ENCODE data around the gene PRRG4.
"Not testable (repeated sequence)": the region's sequence is repeated elsewhere in the genome, so short reads cannot be mapped to it uniquely, and the experiment has no call there.

The PRRG4 gene

DNA sequence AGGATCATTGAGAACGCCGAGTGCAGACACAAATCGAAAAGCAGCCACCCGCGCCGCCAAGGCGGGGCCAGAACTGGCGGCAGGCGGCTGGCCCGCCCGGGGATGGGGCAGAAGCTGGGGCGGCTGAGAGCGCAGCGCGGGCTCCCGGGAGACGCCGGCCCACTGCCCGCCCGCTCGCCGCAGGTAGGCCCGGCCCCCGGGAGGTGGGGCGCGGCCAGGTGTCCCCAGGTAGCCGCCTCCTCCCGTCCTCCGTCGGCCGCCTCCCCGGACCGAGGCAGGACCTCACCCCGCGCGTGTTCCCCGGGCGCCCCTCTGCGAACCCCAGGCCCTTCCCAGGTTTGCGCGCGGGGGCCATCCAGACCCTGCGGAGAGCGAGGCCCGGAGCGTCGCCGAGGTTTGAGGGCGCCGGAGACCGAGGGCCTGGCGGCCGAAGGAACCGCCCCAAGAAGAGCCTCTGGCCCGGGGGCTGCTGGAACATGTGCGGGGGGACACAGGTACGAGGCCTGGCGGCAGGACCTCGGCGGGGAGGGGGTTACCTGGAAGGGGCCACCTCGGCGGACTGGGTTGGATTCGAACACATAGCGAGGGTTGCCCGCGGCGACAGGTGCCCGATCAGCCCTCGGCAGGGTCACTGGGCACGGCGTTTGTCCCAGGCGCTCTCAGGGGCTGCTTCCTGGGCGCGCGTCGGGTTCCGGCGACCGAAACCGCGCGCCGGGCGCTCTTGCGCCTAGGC is at the start of gene PRRG4:
Gene PRRG4, plus strand, starts transcription at position 248 of the 733 bp plus-strand sequence. CDS start 603 bp downstream, outside the sequence.
- peak within 1 kb of the TSS; percentile 59 for H3K4me3 ChIP-seq (ENCODE audit: low read length)
- DNase-seq (ENCODE audit: low read depth) = no peak
- TF ChIP-seq, protein P1, sequence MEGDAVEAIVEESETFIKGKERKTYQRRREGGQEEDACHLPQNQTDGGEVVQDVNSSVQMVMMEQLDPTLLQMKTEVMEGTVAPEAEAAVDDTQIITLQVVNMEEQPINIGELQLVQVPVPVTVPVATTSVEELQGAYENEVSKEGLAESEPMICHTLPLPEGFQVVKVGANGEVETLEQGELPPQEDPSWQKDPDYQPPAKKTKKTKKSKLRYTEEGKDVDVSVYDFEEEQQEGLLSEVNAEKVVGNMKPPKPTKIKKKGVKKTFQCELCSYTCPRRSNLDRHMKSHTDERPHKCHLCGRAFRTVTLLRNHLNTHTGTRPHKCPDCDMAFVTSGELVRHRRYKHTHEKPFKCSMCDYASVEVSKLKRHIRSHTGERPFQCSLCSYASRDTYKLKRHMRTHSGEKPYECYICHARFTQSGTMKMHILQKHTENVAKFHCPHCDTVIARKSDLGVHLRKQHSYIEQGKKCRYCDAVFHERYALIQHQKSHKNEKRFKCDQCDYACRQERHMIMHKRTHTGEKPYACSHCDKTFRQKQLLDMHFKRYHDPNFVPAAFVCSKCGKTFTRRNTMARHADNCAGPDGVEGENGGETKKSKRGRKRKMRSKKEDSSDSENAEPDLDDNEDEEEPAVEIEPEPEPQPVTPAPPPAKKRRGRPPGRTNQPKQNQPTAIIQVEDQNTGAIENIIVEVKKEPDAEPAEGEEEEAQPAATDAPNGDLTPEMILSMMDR (conservative IDR thresholded peaks at IDR 0.05; ENCODE audit: low read depth, low read length) = no peak

DNA sequence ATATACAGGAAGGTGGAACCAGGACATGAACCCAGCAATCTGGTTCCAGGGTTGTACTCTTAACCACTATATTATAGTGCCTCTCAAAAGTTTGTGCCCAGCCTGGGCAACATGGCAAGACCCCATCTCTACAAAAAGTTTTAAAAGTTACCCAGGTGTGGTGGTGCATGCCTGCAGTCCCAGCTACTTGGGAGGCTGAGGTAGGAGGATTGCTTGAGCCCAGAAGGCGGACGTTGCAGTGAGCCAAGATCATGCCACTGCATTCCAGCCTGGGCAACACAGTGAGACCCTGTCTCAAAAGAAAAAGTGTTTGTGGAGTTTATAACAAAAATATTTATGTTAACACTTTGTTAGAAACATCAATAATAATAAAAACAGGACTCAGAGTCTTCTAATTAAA is 48.9 kb upstream of the PRRG4 start:
- not testable (repeated sequence) for H3K4me3 ChIP-seq (ENCODE audit: low read length); DNase-seq (ENCODE audit: low read depth)

DNA sequence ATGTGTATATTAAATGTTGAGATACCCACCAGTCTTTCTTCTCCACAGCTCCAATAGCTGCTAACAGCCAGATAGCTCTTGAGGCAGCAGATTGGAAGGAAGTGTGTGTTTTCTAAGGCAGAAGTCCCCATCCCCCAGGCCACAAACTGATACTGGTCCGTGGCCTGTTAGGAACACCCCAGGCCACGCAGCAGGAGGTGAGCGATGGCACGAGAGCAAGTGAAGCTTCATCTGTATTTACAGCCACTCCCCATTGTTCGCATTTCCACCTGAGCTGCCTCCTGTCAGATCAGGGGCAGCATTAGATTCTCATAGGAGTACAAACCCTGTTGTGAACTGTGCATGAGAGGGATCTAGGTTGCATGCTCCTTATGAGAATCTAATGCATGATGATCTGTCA is 48.0 kb upstream of the PRRG4 start:
- DNase-seq (ENCODE audit: low read depth) = no peak
- TF ChIP-seq, protein P1 (conservative IDR thresholded peaks at IDR 0.05; ENCODE audit: low read depth, low read length) = no peak
- no peak overlapping the region for H3K4me3 ChIP-seq (ENCODE audit: low read length)

DNA sequence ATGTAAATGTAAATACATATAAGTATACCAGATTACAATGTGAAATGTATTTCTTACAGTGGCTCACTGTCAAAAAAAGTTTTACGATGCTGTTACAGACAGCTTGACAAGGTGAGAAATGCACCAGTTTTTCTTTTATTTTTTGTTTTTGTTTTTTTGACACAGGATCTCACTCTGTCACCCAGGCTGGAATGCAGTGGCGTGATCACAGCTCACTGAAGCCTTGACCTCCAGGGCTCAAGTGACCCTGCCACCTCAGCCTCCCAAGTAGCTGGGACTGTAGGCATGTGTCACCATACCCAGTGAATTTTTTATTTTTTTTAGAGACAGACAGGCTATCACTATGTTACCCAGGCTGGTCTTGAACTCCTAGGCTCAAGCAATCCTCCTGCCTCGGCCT is 44.5 kb upstream of the PRRG4 start:
- no peak for DNase-seq (ENCODE audit: low read depth)
- TF ChIP-seq, protein P1 (conservative IDR thresholded peaks at IDR 0.05; ENCODE audit: low read depth, low read length) = no peak
- no peak overlapping the region for H3K4me3 ChIP-seq (ENCODE audit: low read length)

DNA sequence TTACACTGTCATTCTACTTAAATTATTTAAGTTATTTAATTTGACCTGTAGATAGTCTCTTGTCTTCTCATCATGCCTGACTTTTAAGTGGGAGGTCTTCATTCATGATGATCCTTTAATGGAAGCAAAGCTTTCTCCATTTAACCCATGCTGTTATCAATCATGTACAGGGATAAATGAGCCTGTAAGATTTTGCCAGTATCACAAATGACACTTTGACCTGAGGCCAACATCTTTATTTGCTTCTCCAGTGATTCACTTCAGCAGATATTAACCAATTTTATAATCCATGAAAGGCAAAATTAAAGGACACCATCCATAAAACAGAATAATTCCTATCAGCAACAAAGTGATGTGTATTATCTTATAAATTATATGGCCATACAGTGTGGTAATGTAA is 42.9 kb upstream of the PRRG4 start:
- no peak overlapping the region for H3K4me3 ChIP-seq (ENCODE audit: low read length)
- no peak for DNase-seq (ENCODE audit: low read depth)
- TF ChIP-seq, protein P1 (conservative IDR thresholded peaks at IDR 0.05; ENCODE audit: low read depth, low read length) = no peak

DNA sequence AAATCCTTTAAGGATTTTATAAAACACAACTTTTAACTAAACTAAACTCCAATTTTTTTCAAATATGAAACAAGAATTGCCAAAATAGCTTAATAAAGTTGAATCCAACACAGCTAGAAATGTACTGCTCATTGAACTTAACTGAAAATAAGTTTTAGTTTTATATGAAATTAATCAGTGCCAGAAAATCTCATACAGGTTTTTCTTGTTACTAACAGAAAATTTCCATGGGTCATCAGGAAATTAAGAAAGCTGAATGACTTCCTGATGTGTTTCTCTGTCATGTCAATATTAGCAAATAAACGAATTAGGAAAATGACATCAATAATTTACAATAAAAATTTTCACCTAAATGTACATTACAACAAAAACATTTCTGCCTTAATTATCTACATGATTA is 38.8 kb upstream of the PRRG4 start:
- TF ChIP-seq, protein P1 (conservative IDR thresholded peaks at IDR 0.05; ENCODE audit: low read depth, low read length) = no peak
- H3K4me3 ChIP-seq (ENCODE audit: low read length) = no peak overlapping the region
- no peak for DNase-seq (ENCODE audit: low read depth)

DNA sequence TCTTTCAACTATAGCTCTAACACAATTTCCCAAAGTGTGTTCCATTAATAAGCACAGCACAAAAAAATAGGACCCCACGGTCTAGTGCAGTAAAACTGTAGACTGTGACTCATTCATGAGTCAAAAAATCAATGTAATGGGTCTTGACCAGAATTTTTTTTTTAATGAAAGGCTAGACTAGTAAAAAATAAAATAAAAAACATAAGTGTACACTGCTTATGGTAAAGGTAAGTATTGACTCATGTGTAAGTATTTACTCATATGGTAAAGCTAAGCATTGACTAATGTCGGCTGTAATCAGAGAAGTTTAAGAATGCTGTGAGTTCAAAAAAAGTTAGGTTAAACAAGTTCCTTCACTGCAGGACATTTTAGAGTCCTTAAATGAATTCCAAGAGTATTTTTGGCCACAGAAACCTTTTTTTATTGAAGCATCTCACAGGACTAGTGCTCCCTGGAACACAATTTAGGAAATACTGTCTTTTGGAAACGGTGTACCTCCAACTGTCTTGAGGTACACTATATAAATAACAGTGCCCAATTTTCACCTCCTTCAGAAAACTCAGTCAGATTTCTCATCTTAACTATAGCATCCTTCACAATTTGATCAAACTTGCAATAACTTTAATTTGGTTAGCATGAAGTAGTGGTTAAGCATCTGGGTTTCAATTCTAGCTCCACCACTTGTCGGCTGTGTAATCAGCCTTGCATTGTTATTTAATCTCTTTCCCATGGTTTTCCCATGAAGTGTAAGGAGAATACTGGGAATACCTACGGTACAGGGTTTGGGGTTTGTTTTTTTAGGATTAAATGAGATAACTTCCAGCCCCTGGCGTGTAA is 37.4 kb upstream of the PRRG4 start:
- no peak for DNase-seq (ENCODE audit: low read depth)
- H3K4me3 ChIP-seq (ENCODE audit: low read length) = no peak overlapping the region
- TF ChIP-seq, protein P1 (conservative IDR thresholded peaks at IDR 0.05; ENCODE audit: low read depth, low read length) = no peak
